AG04450 (cell line): ENCODE data around the gene USP4. TPM values are rescaled to one million over a fixed set of nuclear protein-coding genes. Genes with fewer than 3 reads are reported as not detected.
A peak's percentile ranks its signal among the peaks of the same experiment; 100 is the strongest.

Source experiments
- CTCF ChIA-PET: fragments of 300-600, 350-600 bp; formaldehyde crosslinking; extraction: SDS; loops from one replicate; lab custom pipeline; 2022; ENCODE audit warnings: antibody characterized with exemption, inconsistent platforms; lab: Charles Lee
- POLR2A ChIA-PET: fragments of 350-600 bp; formaldehyde crosslinking; extraction: SDS; loops from one replicate; lab custom pipeline; 2021; ENCODE audit warnings: antibody characterized with exemption, inconsistent platforms; lab: Yijun Ruan, JAX
- DNase-seq: peaks from one replicate; pipeline ENCODE4 v3.0.0-alpha.2; 2011; ENCODE audit warnings: low read depth, low spot score
- H3K27ac ChIP-seq: one replicate; pipeline ENCODE4 v1.5.1; 2012; ENCODE audit warnings: low read depth, low read length, control low read depth
- H3K27me3 ChIP-seq: one replicate; pipeline ENCODE4 v1.6.0; 2012; ENCODE audit warnings: low read length; ENCODE audit not compliant: control insufficient read depth, insufficient read depth
- H3K4me3 ChIP-seq: 2 replicates; pipeline ENCODE4 v1.5.1; 2011; ENCODE audit warnings: mild to moderate bottlenecking, low read depth, low read length, control low read depth
- H3K9me3 ChIP-seq: 2 replicates; pipeline ENCODE4 v1.5.1; 2012; ENCODE audit warnings: low read length; ENCODE audit not compliant: control insufficient read depth, insufficient read depth
- CTCF ChIP-seq: IDR thresholded peaks from 2 replicates; pipeline ENCODE4 v1.5.1; 2011; ENCODE audit warnings: low read depth, low read length, control low read depth, inconsistent platforms
- polyA plus RNA-seq: library from polyadenylated mRNA; depleted of rRNA; stranded (reverse); fragments of >200 nt; gene quantifications from 2 replicates; pipeline ENCODE4 v1.2.3, GENCODE V29; 2011

USP4 gene
- polyA plus RNA-seq, 1 experiment: 80.4 TPM

DNA sequence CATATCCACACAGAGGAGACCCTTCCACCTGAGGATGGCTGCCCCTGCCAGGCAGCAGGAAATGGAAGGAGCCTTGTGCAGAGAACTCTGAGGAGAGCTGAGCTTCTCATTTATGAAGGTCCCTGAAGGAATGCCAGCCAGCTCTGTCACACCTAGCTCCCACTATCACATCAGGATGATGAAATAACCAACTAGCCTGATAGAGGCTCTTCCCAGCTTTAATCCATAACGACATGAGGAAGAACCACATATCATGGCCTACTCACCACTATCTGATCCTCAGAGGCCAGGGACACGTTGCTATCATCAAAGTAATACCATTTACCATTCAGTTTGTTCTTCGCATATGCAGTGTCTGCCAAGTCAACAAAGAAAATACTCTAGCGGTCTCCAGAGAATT is 61.3 kb downstream of the USP4 start:
- Histone ChIP-seq H3K9me3 (no peaks in the 10 kb centered on the region), H3K27ac (no peak overlapping the region), H3K4me3 (no peak overlapping the region), H3K27me3 (no peaks in the 10 kb centered on the region)
- no peak for DNase-seq
- TF ChIP-seq CTCF: no peak
- ChIA-PET CTCF (interaction anchor here (1.6 kb wide), 1 partner anchor 171 kb away, joined by 5 read pairs; no protein-coding TSS in a partner anchor), POLR2A (interaction anchor here (0.6 kb wide), 1 partner anchor 123 kb away, joined by 4 read pairs; no protein-coding TSS in a partner anchor)

DNA sequence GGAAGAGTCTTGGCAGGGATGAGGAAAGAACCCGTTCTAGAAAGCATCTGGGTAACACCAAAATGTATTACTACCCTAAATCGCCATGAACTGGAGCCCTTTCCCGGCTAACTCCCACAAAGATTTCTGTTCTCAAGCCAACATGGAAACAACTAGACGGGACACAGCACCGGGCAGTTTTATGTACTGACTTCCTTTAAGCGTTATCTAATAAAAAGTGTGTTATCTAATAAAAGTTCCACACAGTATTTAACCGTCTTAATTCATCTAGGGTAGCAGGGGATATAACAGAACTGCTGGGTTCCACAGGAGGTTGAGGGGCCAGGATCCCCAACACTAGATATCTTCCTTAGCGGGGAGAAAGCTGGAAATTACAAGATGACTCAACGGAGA is 62.5 kb downstream of the USP4 start:
- H3K27me3 ChIP-seq: no peaks in the 10 kb centered on the region
- no peak for TF ChIP-seq CTCF
- ChIA-PET POLR2A (interaction anchor here (1.4 kb wide), 1 partner anchor 106 kb away, joined by 4 read pairs; the partner anchor contains the start of gene KLHDC8B), CTCF (no interaction called here)
- peak overlapping the region; percentile 60 for H3K4me3 ChIP-seq
- no peaks in the 10 kb centered on the region for H3K9me3 ChIP-seq
- DNase-seq: no peak
- peak overlapping the region; percentile 89 for H3K27ac ChIP-seq

GRCh38 chr3:49276475-49277382 is 63.1 kb downstream of the USP4 start, which contains the start of gene C3orf62:
Gene C3orf62 (minus strand): TSS chr3:49277232. CDS start chr3:49276872, 360 bp downstream.
- ChIA-PET CTCF (no interaction called here), POLR2A (interaction anchor here (0.6 to 1.4 kb wide), 2 partner anchors 106 to 257 kb away, joined by 3 to 4 read pairs; partner anchors contain the start of gene KLHDC8B)
- Histone ChIP-seq H3K4me3 (peak within 1 kb of the TSS; percentile 60), H3K9me3 (no peaks in the 10 kb centered on the region), H3K27me3 (no peaks in the 10 kb centered on the region), H3K27ac (peak within 1 kb of the TSS; percentile 89)
- DNase-seq: peak; percentile 47
- TF ChIP-seq CTCF: no peak

GRCh38 chr3:49273825-49274532 is 65.9 kb downstream of the USP4 start:
- TF ChIP-seq CTCF: no peak
- ChIA-PET POLR2A (no interaction called here), CTCF (interaction anchor here (0.5 to 1.3 kb wide), 2 partner anchors 103 to 335 kb away, joined by 5 to 6 read pairs; partner anchors contain the start of gene KLHDC8B)
- H3K27ac ChIP-seq: no peak overlapping the region
- H3K27me3 ChIP-seq: no peaks in the 10 kb centered on the region
- H3K4me3 ChIP-seq: no peak overlapping the region
- no peaks in the 10 kb centered on the region for H3K9me3 ChIP-seq
- DNase-seq: no peak
